Measurements from ENCODE around the gene OLFML1. TPM values are rescaled to one million over a fixed set of nuclear protein-coding genes. Genes with fewer than 3 reads are reported as not detected.

Gene OLFML1
- total RNA-seq, 1 experiment from 2014 or later = not detected

DNA sequence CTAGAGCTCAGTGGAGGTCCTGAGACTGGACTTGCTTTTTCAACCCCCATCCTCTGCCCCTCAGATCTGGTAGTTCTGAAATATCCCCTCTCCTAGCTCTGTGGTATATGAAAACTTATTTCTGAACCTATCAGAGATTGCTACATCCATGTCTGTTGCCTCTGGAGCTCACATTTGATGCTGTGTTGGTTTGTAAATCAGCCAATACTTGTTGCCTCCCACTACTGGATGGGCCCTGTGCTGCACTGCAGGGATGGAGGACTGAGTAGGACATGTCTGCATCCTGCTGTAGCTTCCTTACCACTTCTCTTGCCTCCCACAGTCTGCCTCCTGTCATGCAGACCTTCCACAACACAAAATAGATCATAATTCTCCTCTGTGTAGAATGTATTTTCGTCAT lies 5.2 kb downstream of the OLFML1 start:
- WGBS (ENCODE audit: extremely low coverage, insufficient read length, low lambda C conversion rate) = 100% methylated on average over 1 of the region's 1 CpG
- no peak overlapping the region for H4K5ac ChIP-seq (ENCODE audit: insufficient read length, low read depth, low read length)
- peaks cover 19 to 24% of the 10 kb centered on the region in 2 experiments for H3K4me1 Mint-ChIP-seq
- no peak overlapping the region for H2BK12ac ChIP-seq (ENCODE audit: insufficient read length, low read depth, low read length)
- TF ChIP-seq, protein P1, sequence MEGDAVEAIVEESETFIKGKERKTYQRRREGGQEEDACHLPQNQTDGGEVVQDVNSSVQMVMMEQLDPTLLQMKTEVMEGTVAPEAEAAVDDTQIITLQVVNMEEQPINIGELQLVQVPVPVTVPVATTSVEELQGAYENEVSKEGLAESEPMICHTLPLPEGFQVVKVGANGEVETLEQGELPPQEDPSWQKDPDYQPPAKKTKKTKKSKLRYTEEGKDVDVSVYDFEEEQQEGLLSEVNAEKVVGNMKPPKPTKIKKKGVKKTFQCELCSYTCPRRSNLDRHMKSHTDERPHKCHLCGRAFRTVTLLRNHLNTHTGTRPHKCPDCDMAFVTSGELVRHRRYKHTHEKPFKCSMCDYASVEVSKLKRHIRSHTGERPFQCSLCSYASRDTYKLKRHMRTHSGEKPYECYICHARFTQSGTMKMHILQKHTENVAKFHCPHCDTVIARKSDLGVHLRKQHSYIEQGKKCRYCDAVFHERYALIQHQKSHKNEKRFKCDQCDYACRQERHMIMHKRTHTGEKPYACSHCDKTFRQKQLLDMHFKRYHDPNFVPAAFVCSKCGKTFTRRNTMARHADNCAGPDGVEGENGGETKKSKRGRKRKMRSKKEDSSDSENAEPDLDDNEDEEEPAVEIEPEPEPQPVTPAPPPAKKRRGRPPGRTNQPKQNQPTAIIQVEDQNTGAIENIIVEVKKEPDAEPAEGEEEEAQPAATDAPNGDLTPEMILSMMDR (conservative IDR thresholded peaks at IDR 0.05) = no peak
- H4K8ac ChIP-seq (replicated peaks; ENCODE audit: insufficient read length, low read depth, low read length) = no peak overlapping the region
- no peak overlapping the region for H3K56ac ChIP-seq (ENCODE audit: insufficient read length, low read depth, low read length)
- H3K23ac ChIP-seq (ENCODE audit: insufficient read length, low read depth, low read length) = no peak overlapping the region
- no peaks in the 10 kb centered on the region for H3K9me3 ChIP-seq (ENCODE audit: control insufficient read depth, low read depth, low read length)
- no peak overlapping the region for H2AFZ ChIP-seq (ENCODE audit: low read length)
- no peak overlapping the region for H2BK20ac ChIP-seq (ENCODE audit: low read depth, low read length, poor library complexity, severe bottlenecking)
- H3K18ac ChIP-seq (ENCODE audit: insufficient read length, low read depth, low read length) = no peak overlapping the region
- no peaks in the 10 kb centered on the region for H3K23me2 ChIP-seq (ENCODE audit: insufficient read length, low read depth, low read length, poor library complexity, severe bottlenecking)
- H4K20me1 ChIP-seq (ENCODE audit: control insufficient read depth, insufficient read depth, insufficient read length) = no peaks in the 10 kb centered on the region
- H3K4me2 ChIP-seq (ENCODE audit: insufficient read depth, insufficient read length, low read length) = no peak overlapping the region
- H3K4ac ChIP-seq (ENCODE audit: low read depth, low read length) = no peak overlapping the region
- H4K91ac ChIP-seq (ENCODE audit: insufficient read length, low read depth, low read length) = no peak overlapping the region
- no peaks in the 10 kb centered on the region for H3K27me3 ChIP-seq (ENCODE audit: insufficient read depth, low read length)
- peak overlapping the region in 1 of 3 experiments; percentile 5; a peak in 1 of 7 replicates for H3K27ac Mint-ChIP-seq
- no peaks in the 10 kb centered on the region for H3K27me3 Mint-ChIP-seq (ENCODE audit: low read depth)
- H3T11ph ChIP-seq (ENCODE audit: low read length) = no peak overlapping the region
- H3K9me3 Mint-ChIP-seq = no peaks in the 10 kb centered on the region
- H3K79me2 ChIP-seq (ENCODE audit: insufficient read depth, low read length) = no peaks in the 10 kb centered on the region
- H2BK120ac ChIP-seq (ENCODE audit: low read depth, low read length, poor library complexity, severe bottlenecking) = no peak overlapping the region
- no peak overlapping the region for H2BK15ac ChIP-seq (ENCODE audit: low read depth, low read length)
- no peak overlapping the region for H3K14ac ChIP-seq (ENCODE audit: insufficient read depth, low read length)
- H3K79me1 ChIP-seq (ENCODE audit: insufficient read depth, low read depth, low read length, poor library complexity, severe bottlenecking) = no peaks in the 10 kb centered on the region
- no peaks in the 10 kb centered on the region for H3K36me3 Mint-ChIP-seq (ENCODE audit: insufficient read depth in 1 of 3, low read depth in 3 of 3)
- no peak overlapping the region for H3K27ac ChIP-seq (ENCODE audit: insufficient read length, low read depth, low read length)
- H3K4me3 Mint-ChIP-seq = no peak overlapping the region
- H3K4me1 ChIP-seq (ENCODE audit: insufficient read depth, low read length) = peaks cover 3% of the 10 kb centered on the region; the same call in 1 of the 2 replicates
- no peak overlapping the region for H2BK5ac ChIP-seq (ENCODE audit: insufficient read length, low read length)
- DNase-seq = no peak
- H3K9ac ChIP-seq (ENCODE audit: extremely low read depth, insufficient read length, low read length) = no peak overlapping the region
- no peak overlapping the region for H2AK5ac ChIP-seq (ENCODE audit: insufficient read length, low read length)
